HEK293 (cell line): ENCODE data around the gene ADAMTS20.

Experiments used
- ATF2 ChIP-seq: fragments of 450-650 bp; formaldehyde crosslinking; IDR thresholded peaks from 2 replicates; pipeline ENCODE4 v1.5.1; 2016; ENCODE audit warnings: missing biosample characterization, missing genetic modification characterization, low read depth
- ZFP37 ChIP-seq: fragments of 450-650 bp; formaldehyde crosslinking; IDR thresholded peaks from 2 replicates; pipeline ENCODE4 v1.5.1; 2016; ENCODE audit warnings: missing biosample characterization, missing genetic modification characterization
- ZNF354C ChIP-seq: fragments of 450-650 bp; formaldehyde crosslinking; IDR thresholded peaks from 2 replicates; pipeline ENCODE4 v1.5.1; 2016; ENCODE audit warnings: missing biosample characterization, missing genetic modification characterization, low read depth, borderline replicate concordance
- ZNF639 ChIP-seq: fragments of 450-650 bp; formaldehyde crosslinking; IDR thresholded peaks from 2 replicates; pipeline ENCODE4 v1.5.1; 2016; ENCODE audit warnings: missing biosample characterization, missing genetic modification characterization

GRCh38 chr12:43482311-43483085, 69.5 kb downstream of the ADAMTS20 start:
- TF ChIP-seq ATF2 (tag by site-specific recombination) (no peak), ZNF639 (tag by site-specific recombination) (no peak), ZNF354C (tag by site-specific recombination) (no peak), ZFP37 (tag by site-specific recombination) (no peak)
